ENCODE results near the gene MEIOB. TPM values are rescaled to one million over a fixed set of nuclear protein-coding genes. Genes with fewer than 3 reads are reported as not detected.

MEIOB gene
- total RNA-seq, 1 experiment from 2014 or later: 1.3 TPM

DNA sequence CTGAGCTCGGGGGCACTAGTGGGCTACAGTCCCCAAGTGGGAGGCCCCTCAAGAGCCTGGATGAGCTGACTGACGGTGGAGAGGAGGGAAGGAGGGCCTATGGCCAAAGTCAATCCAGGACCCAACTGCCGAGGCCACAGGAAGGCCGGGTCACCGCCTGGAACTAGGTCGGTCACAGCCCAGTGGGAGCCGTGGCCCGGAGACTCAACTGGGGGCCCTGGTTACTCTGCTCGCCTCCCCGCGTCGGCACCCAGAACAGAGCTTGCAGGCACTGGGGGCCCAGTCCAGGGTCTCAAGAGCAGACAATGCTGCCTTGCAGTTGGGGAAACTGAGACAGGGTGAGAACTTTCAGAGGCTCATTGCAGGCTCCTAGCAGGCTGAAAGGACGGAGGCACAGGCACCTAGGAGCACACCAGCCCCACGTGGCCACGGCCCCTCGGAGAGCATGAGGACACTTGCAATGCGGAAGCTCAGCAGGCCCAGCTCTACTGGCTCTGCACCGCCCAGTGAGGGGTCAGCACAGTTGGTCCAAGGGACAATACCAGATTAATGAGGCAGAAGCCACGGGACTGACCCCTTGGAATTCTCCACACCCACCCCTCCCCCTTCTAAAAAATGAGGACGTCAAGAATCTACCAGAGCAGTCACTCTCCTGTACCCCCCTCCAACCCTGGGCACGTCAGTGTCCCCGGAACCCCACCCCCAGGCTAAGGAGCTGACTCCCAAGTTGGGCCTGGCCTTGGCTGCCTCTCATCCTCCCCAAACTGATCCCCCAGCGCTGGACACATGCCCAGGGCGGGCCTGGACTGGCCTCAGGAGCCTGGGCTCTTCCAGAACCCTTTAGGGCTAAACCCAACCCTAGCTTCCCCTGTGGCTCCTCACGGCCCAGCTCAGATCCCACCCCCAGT, 44.0 kb upstream of the MEIOB start:
- Histone ChIP-seq H2BK20ac (ENCODE audit: low read depth, low read length, poor library complexity, severe bottlenecking) (no peak overlapping the region), H4K20me1 (ENCODE audit: control insufficient read depth, insufficient read depth, insufficient read length) (no peaks in the 10 kb centered on the region), H3K4me2 (ENCODE audit: insufficient read depth, insufficient read length, low read length) (no peak overlapping the region), H3T11ph (ENCODE audit: low read length) (no peak overlapping the region), H3K23ac (ENCODE audit: insufficient read length, low read depth, low read length) (no peak overlapping the region), H2BK120ac (ENCODE audit: low read depth, low read length, poor library complexity, severe bottlenecking) (no peak overlapping the region), H3K27ac (ENCODE audit: insufficient read length, low read depth, low read length) (no peak overlapping the region), H4K5ac (ENCODE audit: insufficient read length, low read depth, low read length) (no peak overlapping the region), H3K23me2 (ENCODE audit: insufficient read length, low read depth, low read length, poor library complexity, severe bottlenecking) (peaks cover 4% of the 10 kb centered on the region), H2AK5ac (ENCODE audit: insufficient read length, low read length) (no peak overlapping the region), H3K18ac (ENCODE audit: insufficient read length, low read depth, low read length) (no peak overlapping the region), H3K56ac (ENCODE audit: insufficient read length, low read depth, low read length) (no peak overlapping the region), H3K4me1 (ENCODE audit: insufficient read depth, low read length) (no peaks in the 10 kb centered on the region; the same call in 1 of the 2 replicates), H3K9ac (ENCODE audit: extremely low read depth, insufficient read length, low read length) (no peak overlapping the region), H2BK12ac (ENCODE audit: insufficient read length, low read depth, low read length) (no peak overlapping the region), H3K79me2 (ENCODE audit: insufficient read depth, low read length) (no peaks in the 10 kb centered on the region), H3K14ac (ENCODE audit: insufficient read depth, low read length) (no peak overlapping the region), H4K8ac (replicated peaks; ENCODE audit: insufficient read length, low read depth, low read length) (no peak overlapping the region), H2BK15ac (ENCODE audit: low read depth, low read length) (no peak overlapping the region), H3K4ac (ENCODE audit: low read depth, low read length) (no peak overlapping the region), H2BK5ac (ENCODE audit: insufficient read length, low read length) (no peak overlapping the region), H3K27me3 (ENCODE audit: insufficient read depth, low read length) (peaks cover 43% of the 10 kb centered on the region), H4K91ac (ENCODE audit: insufficient read length, low read depth, low read length) (no peak overlapping the region), H2AFZ (ENCODE audit: low read length) (no peak overlapping the region), H3K79me1 (ENCODE audit: insufficient read depth, low read depth, low read length, poor library complexity, severe bottlenecking) (no peaks in the 10 kb centered on the region), H3K9me3 (ENCODE audit: control insufficient read depth, low read depth, low read length) (no peaks in the 10 kb centered on the region)
- DNase-seq: no peak
- TF ChIP-seq, protein P1, sequence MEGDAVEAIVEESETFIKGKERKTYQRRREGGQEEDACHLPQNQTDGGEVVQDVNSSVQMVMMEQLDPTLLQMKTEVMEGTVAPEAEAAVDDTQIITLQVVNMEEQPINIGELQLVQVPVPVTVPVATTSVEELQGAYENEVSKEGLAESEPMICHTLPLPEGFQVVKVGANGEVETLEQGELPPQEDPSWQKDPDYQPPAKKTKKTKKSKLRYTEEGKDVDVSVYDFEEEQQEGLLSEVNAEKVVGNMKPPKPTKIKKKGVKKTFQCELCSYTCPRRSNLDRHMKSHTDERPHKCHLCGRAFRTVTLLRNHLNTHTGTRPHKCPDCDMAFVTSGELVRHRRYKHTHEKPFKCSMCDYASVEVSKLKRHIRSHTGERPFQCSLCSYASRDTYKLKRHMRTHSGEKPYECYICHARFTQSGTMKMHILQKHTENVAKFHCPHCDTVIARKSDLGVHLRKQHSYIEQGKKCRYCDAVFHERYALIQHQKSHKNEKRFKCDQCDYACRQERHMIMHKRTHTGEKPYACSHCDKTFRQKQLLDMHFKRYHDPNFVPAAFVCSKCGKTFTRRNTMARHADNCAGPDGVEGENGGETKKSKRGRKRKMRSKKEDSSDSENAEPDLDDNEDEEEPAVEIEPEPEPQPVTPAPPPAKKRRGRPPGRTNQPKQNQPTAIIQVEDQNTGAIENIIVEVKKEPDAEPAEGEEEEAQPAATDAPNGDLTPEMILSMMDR (conservative IDR thresholded peaks at IDR 0.05): no peak
- H3K27ac Mint-ChIP-seq: peak overlapping the region in 1 of 3 experiments; percentile 89; a peak in 2 of 7 replicates
- H3K27me3 Mint-ChIP-seq (ENCODE audit: low read depth): peaks cover 71% of the 10 kb centered on the region
- H3K4me1 Mint-ChIP-seq: peaks cover 10 to 51% of the 10 kb centered on the region in 2 experiments
- WGBS (ENCODE audit: extremely low coverage, insufficient read length, low lambda C conversion rate): no CpG with 5 or more reads among the region's 25 CpGs
- no peaks in the 10 kb centered on the region for H3K36me3 Mint-ChIP-seq (ENCODE audit: insufficient read depth in 1 of 3, low read depth in 3 of 3)
- peak overlapping the region in 1 of 2 experiments; percentile 47; a peak in 1 of 5 replicates for H3K4me3 Mint-ChIP-seq
- no peaks in the 10 kb centered on the region for H3K9me3 Mint-ChIP-seq

Data from H9 (cell line).